Epithelial cell of proximal tubule (primary cell): ENCODE data around the gene PHLDB1. TPM values are rescaled to one million over a fixed set of nuclear protein-coding genes. Genes with fewer than 3 reads are reported as not detected.

Experiments
- DNase-seq: peaks from one replicate; pipeline ENCODE4 v3.0.0-alpha.2; 2011; ENCODE audit warnings: low read depth
- H3K4me3 ChIP-seq: 2 replicates; pipeline ENCODE4 v1.5.1; 2011; ENCODE audit warnings: low read depth, mild to moderate bottlenecking, low read length
- total RNA-seq: library from RNA; depleted of rRNA; stranded (reverse); fragments of >200 nt; gene quantifications from 2 replicates; pipeline ENCODE4 v1.2.3, GENCODE V29; 2015
- TF ChIP-seq, protein P1 (sequence below): conservative IDR thresholded peaks from 2 replicates; pipeline ENCODE4 v1.5.1; 2012; ENCODE audit warnings: low read depth, mild to moderate bottlenecking, low read length

The PHLDB1 gene
- total RNA-seq, 1 donor from 2014 or later = 49.8 TPM

DNA sequence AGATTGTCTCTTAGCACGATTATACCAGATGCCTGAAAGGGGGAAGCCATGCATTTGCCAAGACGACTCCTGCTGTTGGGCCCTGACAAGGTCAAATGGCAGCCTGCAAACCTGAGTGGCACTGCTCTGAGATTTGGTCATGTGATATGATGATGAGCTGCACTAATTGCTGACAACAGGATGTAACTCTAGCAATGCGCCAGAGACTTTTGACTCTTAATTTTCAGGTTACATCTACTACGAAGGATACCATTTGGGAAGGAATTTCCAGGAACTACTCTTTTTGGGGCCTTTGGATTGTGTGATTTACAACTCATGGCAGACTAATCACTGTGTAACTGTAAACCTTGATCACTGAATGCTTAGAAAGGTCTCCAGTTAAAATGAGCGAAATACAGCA is 59.0 kb downstream of the PHLDB1 start:
- no peak for DNase-seq
- TF ChIP-seq, protein P1, sequence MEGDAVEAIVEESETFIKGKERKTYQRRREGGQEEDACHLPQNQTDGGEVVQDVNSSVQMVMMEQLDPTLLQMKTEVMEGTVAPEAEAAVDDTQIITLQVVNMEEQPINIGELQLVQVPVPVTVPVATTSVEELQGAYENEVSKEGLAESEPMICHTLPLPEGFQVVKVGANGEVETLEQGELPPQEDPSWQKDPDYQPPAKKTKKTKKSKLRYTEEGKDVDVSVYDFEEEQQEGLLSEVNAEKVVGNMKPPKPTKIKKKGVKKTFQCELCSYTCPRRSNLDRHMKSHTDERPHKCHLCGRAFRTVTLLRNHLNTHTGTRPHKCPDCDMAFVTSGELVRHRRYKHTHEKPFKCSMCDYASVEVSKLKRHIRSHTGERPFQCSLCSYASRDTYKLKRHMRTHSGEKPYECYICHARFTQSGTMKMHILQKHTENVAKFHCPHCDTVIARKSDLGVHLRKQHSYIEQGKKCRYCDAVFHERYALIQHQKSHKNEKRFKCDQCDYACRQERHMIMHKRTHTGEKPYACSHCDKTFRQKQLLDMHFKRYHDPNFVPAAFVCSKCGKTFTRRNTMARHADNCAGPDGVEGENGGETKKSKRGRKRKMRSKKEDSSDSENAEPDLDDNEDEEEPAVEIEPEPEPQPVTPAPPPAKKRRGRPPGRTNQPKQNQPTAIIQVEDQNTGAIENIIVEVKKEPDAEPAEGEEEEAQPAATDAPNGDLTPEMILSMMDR = no peak
- no peak overlapping the region for H3K4me3 ChIP-seq

DNA sequence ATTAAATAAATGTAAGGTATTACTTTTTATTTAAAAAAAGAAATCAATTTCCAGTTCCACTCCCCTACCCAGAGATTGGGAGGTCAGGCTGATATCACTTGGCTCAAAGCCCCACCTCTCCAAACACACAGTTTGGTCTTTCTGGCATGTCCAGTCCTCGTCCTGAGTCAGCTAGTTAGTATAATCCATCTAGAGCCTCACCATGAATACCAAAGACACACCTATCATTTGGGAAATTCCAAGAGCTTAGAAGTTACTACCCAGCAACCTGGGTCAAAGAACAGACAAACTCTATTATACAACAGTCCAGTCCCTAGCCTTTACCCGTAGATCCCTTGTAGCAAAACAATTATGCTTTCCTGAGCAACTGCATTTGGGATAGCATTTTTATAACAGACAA is 62.6 kb downstream of the PHLDB1 start:
- TF ChIP-seq, protein P1 = no peak
- no peak for DNase-seq

DNA sequence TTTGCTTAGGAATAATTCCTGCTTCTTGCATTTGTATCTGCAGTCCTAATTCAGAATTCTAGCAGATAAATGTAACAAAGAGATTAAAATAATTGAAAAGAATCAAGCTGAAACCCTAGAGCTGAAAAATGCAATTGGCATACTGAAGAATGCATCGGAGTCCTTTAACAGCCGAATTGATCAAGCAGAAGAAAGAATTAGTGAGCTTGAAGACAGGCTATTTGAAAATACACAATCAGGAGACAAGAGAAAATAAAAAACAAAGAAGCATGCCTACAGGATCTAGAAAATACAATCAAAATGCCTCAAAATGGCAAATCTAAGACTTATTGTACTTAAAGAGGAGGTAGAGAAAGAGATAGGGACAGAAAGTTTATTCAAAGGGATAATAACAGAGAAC is 63.8 kb downstream of the PHLDB1 start:
- TF ChIP-seq, protein P1 = no peak
- no peak overlapping the region for H3K4me3 ChIP-seq
- DNase-seq = no peak

More for the DNA sequence above, 62.6 kb downstream of the PHLDB1 start:
- H3K4me3 ChIP-seq = no peak overlapping the region

DNA sequence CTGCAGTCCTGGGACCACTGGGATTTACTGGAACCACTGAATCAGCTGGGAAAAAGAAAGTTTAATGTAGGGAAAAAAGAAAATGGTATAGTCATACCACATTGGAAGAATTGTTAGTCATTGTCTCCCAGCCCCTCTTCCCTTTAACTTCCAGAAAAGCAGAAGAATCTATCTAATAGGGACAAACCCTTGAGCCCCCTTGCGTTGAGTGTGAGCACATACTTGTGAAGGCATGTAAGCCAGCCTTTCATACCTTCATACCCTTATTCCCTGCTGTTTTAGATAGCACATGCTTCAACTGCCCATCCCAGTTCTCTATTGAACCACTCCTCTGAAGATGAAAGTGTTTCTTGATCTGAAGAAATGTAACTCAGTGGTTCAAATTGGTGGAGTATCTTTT is 65.4 kb downstream of the PHLDB1 start:
- H3K4me3 ChIP-seq = no peak overlapping the region
- DNase-seq = no peak
- TF ChIP-seq, protein P1 = no peak

DNA sequence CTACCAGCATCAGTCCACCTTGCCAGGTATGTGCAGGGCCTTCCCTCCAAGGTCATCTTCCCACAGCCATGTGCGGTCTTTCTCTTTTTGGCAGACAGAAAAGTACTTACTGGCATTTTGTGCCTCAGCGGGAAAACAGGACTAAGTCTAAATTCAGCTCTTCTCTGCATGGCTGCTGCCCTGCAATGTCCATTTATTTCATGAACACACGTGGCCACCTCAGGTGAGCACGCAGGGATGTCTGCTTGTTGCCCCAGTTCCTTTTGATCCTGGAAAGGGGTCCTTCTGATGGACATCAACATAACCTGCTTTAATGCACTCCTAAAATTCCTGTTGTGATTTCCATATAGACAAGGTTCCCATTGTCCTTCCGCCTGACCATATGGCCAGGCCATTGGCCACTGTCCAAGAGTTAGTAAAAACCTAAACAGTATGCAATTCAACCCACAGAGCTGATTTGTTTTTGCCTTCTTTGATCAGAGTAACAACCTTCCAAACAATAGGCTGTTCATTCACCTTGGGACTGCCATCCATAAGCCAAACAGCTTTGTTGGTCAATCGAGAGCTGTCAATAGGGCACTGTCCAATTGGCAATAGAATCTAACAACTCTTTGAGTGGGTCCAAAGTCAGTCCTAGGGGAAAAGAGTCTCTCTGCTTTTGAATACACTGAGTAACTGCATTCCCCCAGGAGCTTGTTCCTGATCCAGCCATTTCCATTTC is 66.1 kb downstream of the PHLDB1 start:
- TF ChIP-seq, protein P1 = no peak
- H3K4me3 ChIP-seq = no peak overlapping the region
- no peak for DNase-seq

DNA sequence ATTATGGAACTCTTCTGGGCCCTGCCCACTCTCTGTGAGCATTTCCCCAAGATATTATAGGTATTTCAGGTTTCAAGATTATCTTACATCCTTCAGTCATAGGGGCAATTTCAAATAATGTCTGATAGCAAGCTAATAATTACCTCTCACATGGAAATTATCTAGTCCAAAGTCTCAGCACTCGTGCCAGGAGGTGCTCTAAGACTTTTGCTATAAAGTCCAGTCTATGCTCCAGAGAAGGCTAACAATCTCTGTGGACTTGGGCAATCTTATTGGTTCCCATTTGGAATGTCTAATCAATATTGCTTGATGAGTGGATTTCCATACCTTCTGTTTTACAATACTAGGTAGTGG is 66.6 kb downstream of the PHLDB1 start:
- no peak overlapping the region for H3K4me3 ChIP-seq
- TF ChIP-seq, protein P1 = no peak
- no peak for DNase-seq

DNA sequence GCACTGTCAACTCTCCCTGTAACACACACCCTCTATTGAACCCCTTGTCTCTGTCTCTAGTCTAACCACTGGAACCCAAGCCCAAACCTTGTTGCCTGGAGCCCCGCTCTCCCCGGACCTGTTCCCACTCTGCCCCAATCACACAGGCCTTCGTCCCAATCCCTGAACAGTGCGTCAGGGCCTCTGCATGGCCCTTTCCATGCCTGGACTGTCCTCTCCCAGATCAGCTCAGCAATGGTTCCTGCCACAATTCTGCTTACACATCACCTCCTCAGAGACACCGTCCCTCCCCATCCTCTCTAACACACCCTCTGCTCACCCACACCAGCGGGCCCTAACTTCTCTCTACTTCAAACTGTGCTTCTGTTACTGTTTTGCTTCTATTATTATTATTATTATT is 70.6 kb downstream of the PHLDB1 start:
- no peak overlapping the region for H3K4me3 ChIP-seq
- TF ChIP-seq, protein P1 = no peak
- DNase-seq = no peak
